GM18498 (cell line): ENCODE data around the gene KCNG1.
"Not testable (repeated sequence)": the region's sequence is repeated elsewhere in the genome, so short reads cannot be mapped to it uniquely, and the experiment has no call there.

Experiments
- ATAC-seq: cut with Tn5 transposase; IDR thresholded peaks from one replicate; pipeline ENCODE4 v1.9.1; 2021; ENCODE audit warnings: mild to moderate bottlenecking, moderate library complexity; ENCODE audit not compliant: unreplicated experiment

KCNG1 gene

DNA sequence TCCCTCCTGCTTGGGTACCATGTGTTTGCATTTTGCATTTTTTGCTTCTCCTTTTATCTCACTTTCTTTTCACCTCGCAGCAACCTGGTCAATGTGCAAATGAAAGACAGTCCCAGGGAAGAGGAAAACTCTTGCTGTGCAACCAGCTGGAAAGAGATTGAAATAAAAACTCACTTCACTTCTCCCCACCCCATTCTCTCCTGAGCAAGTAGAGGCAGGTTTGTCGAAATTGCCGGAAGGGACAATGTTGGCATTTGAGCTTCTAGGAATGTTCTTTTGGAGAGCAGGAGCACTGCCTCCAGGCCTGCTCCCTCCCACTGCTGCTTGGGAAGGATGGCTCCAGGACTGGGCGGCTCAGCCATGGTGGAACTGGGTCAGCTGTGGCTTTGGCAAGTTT is 30.6 kb downstream of the KCNG1 start:
- ATAC-seq = no peak

DNA sequence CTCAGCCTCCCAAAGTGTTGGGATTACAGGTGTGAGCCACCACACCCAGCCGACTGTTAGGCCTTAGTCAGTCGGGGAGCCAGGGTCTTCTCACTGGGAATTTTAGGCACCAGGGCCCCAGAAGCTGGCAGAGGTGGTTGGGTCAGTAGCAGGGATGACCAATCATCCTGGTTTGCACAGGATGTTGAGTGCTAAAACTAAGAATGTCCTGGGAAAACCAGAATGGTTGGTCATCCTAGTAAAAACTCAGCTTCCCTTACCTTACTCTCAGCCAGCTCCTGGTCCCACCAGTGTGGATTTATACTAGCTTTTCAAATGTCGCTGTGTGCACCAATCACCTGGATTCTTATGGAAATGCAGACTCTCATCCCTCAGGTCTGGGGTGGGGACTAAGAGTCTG is 31.8 kb downstream of the KCNG1 start:
- ATAC-seq = no peak

DNA sequence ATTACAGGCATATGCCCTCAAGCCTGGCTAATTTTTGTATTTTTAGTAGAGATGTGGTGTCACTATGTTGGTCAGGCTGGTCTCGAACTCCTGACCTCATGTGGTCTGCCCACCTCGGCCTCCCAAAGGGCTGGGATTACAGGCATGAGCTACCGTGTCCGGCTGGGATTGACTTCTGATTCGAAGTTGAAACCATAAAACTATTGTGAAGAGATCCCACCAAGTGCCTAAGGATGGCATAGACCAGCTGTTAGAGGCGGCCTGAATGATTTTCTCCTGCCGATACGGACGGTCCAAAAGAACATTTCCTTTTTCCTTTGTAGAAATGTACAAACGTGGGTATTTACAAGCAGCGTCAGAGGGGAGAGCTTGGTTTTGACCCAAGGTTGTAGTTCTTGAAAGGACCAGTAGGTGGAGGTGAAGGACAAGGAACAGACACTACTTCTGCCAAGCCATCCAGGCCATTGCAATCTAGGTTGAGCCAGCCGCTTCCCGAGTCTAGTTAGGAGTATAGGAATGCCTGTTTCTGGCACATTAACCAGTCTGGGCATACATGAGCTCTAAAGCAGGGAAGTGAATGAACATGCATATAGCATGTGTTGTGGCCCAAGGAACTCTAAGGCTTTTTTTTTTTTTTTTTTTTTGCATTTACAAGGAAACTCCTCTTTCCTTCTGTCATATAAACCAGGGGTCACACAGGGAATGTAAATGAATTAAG is 35.3 kb downstream of the KCNG1 start:
- ATAC-seq = peak; percentile 60

DNA sequence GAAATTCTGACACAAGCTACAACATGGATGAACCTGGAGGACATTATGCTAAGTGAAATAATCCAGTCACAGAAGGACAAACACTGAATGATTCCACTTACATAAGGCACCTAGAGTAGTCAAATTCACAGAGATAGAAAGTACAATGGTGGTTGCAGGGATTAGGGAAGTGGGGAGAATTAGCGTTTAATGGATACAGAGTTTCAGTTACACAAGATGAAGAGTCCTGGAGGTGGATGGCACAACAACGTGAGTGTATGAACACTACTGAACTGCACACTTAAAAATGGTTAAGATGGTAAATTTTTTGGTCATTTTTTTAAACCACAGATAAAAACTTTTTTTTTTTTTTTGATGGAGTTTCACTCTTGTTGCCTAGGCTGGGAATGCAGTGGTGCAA is 39.6 kb downstream of the KCNG1 start:
- no peak for ATAC-seq

DNA sequence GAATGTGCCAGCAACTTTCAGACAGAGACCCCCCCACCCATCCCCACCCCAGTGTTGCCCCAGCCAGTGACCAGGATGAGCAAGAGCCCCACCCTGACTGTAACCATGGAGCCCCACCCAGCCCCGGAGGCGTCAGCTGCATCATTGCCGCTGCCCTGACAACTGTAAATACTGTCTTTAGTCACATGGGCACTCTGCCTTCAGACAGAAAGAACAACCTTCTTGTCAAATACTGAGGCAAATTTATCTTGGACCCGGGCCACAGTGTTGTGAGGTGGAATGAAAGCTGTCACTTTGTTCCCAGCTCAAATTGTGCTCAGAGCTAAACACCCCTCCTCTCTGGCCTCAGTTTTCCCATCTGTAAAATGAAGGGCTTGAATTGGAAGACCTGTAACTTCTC is 40.5 kb downstream of the KCNG1 start:
- no peak for ATAC-seq

DNA sequence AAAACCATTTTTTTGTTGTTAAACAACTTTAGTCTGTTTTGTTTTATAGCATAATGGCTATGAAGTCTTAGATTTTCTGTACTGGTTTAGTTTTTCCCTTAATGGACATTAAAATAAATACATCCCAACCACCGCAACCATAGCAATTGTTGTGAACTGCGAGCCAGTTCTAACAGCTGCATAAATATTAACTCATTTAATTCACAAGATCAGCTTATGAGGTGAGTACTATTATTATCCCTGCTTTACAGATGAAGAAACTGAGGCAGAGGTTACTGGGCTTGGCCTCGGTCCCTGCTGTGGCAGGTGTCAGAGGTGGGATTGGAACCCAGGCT is 41.2 kb downstream of the KCNG1 start:
- no peak for ATAC-seq

DNA sequence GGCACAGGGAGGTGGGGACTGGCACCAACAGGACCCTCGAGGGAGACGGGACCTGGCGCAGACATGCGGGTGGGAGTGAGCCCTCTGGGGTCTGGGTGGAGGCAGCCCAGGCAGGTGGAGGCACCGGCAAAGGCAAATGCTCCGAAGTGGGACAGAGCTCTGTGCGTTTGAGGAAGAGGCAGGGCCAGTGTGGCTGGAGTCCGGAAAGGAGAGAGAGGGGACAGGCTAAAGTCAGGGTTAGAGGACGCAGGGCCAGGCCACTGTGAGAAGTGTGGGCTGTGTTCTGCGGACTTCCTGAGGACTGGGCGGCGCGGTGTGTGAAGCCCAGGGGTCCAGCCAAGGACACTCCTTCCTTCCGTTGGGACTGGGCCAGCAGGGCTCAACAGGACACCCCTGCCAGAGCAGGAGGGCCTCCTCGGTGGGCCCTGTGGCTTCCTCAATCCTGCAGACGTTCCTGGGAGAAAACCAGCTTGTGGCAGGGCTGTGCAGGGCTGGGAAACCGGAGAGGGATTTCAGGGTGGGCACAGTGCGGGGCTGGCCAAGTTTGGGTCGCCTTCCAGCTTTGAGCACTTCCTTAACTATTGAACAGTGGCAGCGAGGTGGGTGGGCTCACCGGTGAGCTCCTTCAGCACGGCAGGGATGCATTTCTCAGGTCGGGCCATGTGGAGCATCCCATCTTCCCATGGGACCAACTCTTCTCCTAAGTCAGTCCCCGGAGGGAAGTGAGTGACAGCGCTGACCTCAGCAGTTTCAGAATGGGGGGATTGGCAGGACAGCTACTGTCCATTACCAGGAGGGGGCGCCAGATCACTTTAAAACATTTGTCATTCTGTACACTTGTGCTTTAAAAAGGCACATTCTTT is 41.8 kb downstream of the KCNG1 start:
- no peak for ATAC-seq

DNA sequence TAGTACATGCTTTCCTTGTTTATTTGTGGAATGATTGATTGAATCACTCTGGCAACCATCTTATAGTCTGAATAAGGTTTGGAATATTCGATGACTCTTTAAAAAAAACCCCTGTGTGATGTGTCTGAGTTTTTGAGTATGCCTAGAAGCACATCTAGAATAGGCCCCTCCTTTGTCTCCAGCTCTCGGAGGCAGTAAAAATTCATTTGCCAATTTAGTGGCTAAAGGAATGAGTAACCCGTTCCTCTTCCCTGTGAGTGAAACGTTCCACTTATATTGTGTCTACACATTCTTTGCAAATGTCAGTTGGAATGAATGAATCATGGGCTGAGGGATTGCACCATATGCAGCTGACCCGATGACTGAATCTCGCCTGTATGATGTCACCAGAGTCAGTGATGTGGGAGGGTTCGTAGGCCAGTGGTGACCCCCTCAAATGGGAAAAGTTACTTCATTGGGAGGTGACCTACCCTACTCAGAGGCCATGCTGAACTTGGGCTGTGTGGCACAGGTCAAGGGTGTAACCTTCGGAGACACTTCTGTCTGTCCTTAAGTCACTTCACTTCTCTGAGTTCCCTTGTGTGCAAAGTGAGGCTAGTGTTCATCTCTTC is 42.7 kb downstream of the KCNG1 start:
- ATAC-seq = no peak

DNA sequence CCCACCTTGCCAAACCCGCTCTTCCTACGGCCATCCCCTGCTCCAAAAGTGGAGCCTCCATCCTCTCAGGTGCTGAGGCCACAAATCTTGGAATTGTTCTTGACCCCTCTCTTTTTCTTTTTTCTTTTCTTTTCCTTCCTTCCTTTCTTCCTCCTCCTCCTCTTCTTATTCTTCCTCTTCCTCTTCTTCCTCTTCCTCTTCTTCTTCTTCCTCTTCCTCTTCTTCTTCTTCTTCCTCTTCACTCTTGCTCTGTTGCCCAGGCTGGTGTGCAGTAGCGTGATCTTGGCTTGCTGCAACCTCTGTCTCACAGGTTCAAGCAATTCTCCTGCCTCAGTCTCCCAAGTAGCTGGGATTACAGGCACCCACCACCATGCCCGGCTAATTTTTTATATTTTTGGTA is 44.4 kb downstream of the KCNG1 start:
- ATAC-seq = not testable (repeated sequence)

DNA sequence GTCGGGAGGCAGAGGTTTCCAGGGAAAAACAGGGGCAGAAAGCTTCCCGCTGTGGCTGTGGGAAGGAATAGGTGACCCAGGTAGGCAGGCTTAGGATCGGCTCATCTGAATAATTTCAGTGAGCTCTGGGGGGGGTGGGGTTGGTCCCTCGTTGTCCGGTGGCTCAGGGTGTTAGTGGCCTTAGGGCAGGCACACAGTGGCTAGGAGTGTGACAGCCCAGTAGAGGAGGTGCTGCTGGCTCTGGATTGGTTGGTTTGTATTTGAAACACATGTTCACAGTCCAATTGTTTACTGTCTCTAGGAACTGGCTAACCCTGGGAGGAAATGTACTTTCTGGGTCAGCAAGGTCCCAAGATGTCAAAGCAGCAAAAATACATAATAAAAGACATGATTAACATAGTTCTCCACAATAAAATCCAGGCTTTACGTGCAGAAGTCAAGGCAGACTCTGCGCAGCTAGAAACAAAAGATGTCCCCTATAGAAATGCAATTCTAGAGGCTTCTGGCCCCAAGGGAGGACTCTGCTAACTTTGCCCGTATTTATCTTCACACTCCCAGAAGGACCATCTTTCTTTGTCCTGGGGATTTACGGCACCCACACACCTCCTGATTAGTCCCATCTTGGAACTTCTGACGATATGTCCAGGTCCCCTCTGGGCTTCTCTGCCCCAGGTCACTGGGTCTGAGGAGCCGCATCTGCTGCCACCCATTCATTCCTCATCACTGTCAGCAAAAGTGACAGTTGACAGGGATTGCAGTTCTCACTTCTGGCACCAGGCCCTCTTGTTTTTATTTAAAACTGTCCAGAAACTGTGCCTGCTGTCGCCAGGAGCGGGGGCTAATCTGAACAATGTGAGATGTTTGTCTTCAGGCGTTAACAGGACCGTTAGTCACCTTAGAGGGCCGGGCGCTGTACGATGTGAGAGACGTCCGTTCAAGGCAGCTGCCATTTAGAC is 45.6 kb downstream of the KCNG1 start:
- ATAC-seq = no peak

DNA sequence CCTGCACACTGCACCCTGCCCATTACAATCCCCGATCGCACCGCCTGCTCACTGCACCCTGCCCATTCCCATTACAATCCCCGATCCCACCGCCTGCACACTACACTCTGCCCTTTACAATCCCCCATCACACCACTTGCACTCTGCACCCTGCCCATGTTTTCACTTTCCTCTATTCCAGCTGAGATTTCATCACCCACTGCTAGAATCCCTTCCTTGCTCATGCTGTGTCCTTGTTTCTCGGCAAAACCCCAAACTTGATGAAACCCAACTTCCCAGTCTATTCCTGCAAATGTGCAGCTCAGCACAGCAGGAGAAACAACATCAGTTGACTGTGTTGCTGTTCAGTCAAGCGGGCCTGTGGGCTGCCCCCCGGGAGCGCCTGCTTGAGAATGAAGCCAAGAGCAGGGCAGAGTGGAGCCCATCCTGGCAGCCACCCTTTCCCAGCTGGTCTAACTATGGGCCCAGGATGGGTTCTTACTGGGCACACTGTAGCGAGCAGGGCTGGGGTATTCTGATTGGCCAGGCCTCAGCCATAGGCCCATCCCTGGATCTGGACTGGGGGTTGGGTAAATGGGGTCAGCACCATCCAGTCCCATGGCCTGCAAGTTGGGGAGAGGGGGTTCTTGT is 47.1 kb downstream of the KCNG1 start:
- ATAC-seq = no peak

DNA sequence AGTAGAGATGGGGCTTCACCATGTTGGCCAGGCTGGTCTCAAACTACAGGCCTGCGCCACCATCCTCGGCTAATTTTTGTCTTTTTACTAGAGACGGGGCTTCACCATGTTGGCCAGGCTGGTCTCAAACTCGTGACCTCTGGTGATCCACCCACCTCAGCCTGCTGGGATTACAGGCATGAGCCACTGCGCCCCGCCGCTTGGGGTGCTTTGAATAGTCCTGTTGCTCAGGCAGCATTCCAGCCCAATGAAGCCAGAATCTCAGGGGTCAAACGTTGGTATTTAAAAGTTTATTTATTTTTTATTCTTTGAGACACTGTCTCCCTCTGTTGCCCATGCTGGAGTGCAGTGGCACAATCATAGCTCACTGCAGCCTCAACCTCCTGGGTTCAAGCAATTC is 53.0 kb downstream of the KCNG1 start:
- ATAC-seq = no peak

DNA sequence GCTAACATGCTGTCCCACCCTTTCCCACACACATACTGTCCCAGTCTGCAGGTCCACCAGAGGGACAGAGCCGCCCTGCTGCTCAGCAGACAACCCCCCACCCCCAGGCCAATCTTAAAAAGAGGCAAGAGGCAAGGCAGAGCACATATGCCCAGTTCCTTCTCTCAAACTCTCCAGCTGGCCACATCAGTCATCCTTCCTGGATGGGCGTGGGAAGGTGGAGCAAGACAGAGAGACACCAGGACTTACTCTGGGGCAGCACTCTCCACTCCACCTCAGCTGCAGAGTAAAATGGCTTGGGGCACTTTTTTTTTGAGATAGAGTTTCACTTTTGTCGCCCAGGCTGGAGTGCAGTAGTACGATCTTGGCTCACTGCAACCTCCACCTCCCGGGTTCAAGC is 53.5 kb downstream of the KCNG1 start:
- no peak for ATAC-seq

DNA sequence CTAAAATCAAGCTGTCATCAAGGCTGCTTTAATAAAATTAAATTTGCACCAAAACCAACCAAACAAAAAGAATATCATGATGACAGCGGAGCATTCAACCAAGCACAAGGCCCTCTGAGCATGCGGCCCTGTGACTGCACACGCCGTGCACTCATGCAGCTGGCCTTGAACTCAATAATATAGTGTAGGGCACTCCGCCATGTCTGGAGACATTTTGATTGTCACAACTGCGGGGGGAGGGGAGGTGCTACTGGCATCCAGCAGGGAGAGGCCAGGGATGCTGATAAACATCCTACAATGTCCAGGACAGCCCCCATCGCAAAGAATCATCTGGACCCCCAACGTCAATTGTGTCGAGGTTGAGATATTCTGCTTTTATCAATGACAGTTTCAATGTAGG is 54.6 kb downstream of the KCNG1 start:
- ATAC-seq = no peak

DNA sequence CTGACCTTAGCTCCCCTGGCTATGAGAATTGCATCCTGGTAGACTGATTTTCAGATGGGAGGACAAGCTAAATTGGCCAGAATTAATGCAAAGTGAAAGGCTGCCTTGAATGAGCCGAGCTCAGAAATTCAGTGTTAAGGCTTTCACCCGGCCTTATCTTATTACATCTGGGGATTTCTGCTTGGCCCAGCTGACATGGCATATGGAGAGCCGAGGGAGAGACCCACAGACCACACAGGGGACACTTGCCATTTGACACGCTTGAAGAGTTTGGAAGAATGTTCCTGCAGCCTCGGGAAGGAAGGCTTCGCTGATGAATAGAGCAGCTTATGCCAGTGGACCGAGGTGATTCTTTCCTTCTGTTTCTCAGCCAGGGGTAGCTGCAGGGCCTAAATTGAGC is 55.3 kb downstream of the KCNG1 start:
- no peak for ATAC-seq

DNA sequence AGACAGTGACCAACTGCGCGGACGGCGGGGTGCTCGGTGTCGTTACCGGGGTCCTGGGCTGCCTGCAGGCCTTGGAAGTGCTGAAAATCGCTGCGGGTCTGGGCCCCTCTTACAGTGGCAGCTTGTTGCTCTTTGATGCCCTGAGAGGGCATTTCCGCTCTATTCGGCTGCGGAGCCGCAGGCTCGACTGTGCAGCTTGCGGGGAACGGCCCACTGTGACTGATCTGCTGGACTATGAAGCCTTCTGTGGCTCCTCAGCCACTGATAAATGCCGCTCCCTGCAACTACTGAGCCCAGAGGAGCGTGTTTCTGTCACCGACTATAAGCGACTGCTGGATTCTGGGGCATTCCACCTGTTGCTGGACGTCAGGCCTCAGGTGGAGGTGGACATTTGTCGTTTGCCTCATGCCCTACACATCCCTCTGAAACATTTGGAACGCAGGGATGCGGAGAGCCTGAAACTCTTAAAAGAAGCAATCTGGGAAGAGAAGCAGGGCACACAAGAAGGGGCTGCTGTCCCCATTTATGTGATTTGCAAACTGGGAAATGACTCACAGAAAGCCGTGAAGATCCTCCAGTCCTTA is 63.3 kb downstream of the KCNG1 start:
- no peak for ATAC-seq

DNA sequence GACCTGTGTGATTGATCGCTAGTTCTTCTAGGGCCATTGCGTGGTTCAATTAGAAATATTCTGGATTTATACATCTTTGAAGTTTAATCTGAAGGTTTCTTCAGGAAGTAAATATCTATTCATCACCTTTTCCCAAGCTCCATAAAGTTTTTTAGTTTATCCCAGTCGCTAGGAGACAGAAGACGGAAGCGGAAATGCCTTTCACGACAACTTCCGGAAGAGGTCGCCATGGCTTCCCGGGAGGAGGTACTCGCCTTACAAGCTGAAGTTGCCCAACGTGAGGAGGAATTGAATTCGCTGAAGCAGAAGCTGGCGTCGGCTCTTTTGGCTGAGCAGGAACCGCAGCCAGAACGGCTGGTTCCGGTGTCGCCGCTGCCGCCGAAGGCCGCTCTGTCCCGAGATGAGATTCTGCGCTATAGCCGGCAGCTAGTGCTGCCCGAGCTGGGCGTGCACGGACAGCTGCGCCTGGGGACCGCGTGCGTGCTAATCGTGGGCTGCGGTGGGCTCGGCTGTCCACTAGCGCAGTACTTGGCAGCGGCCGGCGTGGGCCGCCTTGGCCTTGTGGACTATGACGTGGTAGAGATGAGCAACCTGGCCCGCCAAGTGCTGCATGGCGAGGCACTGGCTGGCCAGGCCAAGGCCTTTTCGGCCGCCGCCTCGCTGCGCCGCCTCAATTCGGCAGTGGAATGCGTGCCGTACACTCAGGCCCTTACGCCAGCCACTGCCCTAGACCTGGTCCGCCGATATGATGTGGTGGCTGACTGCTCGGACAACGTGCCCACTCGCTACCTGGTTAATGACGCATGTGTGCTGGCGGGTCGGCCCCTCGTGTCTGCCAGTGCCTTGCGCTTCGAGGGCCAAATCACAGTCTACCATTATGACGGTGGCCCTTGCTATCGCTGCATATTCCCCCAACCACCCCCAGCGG is 64.0 kb downstream of the KCNG1 start, which contains the start of gene MOCS3:
TSS of gene MOCS3 (plus strand) at position 204 of the 928 bp plus-strand sequence. CDS start at position 229, 25 bp downstream.
- ATAC-seq = peak; percentile 86

DNA sequence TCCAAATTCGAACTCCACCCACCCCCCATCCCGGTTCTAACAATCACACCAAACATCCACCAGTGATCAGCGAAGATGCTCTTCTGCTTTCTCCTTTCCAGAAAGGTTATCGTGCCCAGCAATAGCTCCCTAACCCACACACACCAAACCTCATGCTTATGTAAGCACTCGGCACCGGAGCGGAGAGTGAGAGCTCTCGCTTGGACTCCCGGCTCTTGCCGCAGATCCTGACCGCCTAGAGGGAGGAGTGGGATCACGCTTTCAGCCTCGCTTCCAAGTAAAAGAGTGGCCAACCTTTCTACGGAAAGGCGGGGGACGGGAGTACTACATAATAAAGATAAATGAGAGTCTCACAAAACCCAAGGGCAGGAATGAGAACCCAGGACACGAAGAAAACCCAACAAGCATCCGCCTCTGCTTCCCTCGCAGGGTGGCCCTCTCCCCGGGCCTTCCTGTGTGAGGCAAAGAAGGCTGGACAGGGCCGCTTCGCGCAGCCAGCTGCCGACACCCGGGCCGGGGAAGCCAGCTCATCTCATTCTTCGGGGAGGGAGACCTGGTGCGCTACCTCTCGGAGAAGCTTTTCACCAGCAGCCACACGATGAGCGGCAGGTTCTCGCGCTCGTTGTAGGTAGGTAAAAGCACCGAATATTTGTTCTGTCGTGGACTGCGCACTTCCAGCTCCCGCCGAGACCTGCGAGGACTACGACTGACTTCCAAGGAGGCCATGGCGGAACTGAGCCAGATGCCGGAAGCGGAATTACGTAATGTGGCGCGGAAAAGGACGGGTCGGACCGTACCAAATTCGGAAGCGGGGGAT is 64.9 kb downstream of the KCNG1 start, which contains the start of gene DPM1:
TSS of gene DPM1 (minus strand) at position 735 of the 817 bp plus-strand sequence. CDS start at position 726, 9 bp downstream.
- ATAC-seq = peak; percentile 87
